HCT116 (cell line): Measurements from ENCODE around the gene WWTR1. TPM values are rescaled to one million over a fixed set of nuclear protein-coding genes. Genes with fewer than 3 reads are reported as not detected.

Experiments
- ATAC-seq: fragments of 200-7000 bp; cut with Tn5 transposase; 2 replicates; pipeline ENCODE4 v1.9.1; 2020; ENCODE audit warnings: mild to moderate bottlenecking, moderate library complexity
- BruUV-seq: library from RNA; stranded (reverse); fragments of 400-500 nt; replicated peaks from 2 replicates; lab custom pipeline; 2021; lab: Mats Ljungman, UMichigan
- CTCF ChIA-PET: fragments of 300-600 bp; sonication (Branson Sonifier 250); formaldehyde crosslinking; loops from one replicate; lab custom pipeline; 2021; ENCODE audit warnings: antibody characterized with exemption; lab: Charles Lee
- POLR2A ChIA-PET: fragments of 300-600, 350-600 bp; sonication (Branson Sonifier 250); formaldehyde crosslinking; loops from one replicate; lab custom pipeline; 2021; ENCODE audit warnings: antibody characterized with exemption; lab: Charles Lee
- RAD21 ChIA-PET, 2 experiments: fragments of 300-600 bp; sonication (Branson Sonifier 250); formaldehyde crosslinking; loops; one replicate each; lab custom pipeline; 2023; ENCODE audit warnings: low total read pairs in 2 of 2; ENCODE audit not compliant: uncharacterized antibody in 2 of 2, unreplicated experiment in 2 of 2, low non-redundant PET in 1 of 2; lab: Charles Lee
- DNase-seq: peaks from one replicate; pipeline ENCODE4 v3.0.0-alpha.2; 2010; ENCODE audit warnings: low read depth, low spot score
- H2AFZ ChIP-seq: fragments of 200-600 bp; shearing (Covaris generic), sonication (generic); 2 replicates; pipeline ENCODE4 v1.6.1; 2017; ENCODE audit warnings: low read depth, mixed run types, mixed read lengths, antibody characterized with exemption, low read length; ENCODE audit not compliant: poor library complexity, severe bottlenecking
- H3K27ac ChIP-seq: 2 replicates; pipeline ENCODE4 v1.5.1; 2012; ENCODE audit warnings: low read depth, low read length
- H3K27me3 ChIP-seq: fragments of 200-600 bp; sonication (generic); 2 replicates; pipeline ENCODE4 v1.6.1; 2016; ENCODE audit warnings: mixed run types, low read length, mixed read lengths; ENCODE audit not compliant: insufficient read depth
- H3K36me3 ChIP-seq, 2 experiments: fragments of 200-500 bp in 1 of 2; fragments of 200-600 bp in 1 of 2; sonication (Bioruptor generic) in 1 of 2; sonication (generic) in 1 of 2; 2 replicates each; pipeline versions ENCODE4 v1.5.1 to v1.6.1; 2014 to 2016; ENCODE audit warnings: low read length in 2 of 2, inconsistent platforms in 1 of 2, mixed read lengths in 1 of 2, mixed run types in 1 of 2; ENCODE audit not compliant: insufficient read depth in 2 of 2, control insufficient read depth in 1 of 2
- H3K4me1 ChIP-seq, 2 experiments: fragments of 200-600 bp in 1 of 2; sonication (generic) in 1 of 2; 2 replicates each; pipeline versions ENCODE4 v1.5.1 to v1.6.1; 2012 to 2017; ENCODE audit warnings: low read length in 2 of 2, inconsistent platforms in 1 of 2, mild to moderate bottlenecking in 1 of 2, mixed read lengths in 1 of 2, mixed run types in 1 of 2, moderate library complexity in 1 of 2; ENCODE audit not compliant: insufficient read depth in 2 of 2, control insufficient read depth in 1 of 2
- H3K4me2 ChIP-seq: fragments of 200-600 bp; sonication (generic); 2 replicates; pipeline ENCODE4 v1.6.1; 2017; ENCODE audit warnings: mixed run types, low read length, mixed read lengths
- H3K4me3 ChIP-seq, 2 experiments: fragments of 200-600 bp in 1 of 2; sonication (generic) in 1 of 2; replicated peaks in 1 of 2; 2 replicates each; pipeline ENCODE4 v1.5.1; 2011 to 2016; ENCODE audit warnings: low read length in 2 of 2, control low read depth in 1 of 2, low read depth in 1 of 2, mild to moderate bottlenecking in 1 of 2, mixed read lengths in 1 of 2, mixed run types in 1 of 2
- H3K79me2 ChIP-seq: fragments of 200-600 bp; sonication (generic); 2 replicates; pipeline ENCODE4 v1.6.1; 2017; ENCODE audit warnings: mild to moderate bottlenecking, mixed run types, low read length, moderate library complexity, mixed read lengths; ENCODE audit not compliant: insufficient read depth
- H3K9ac ChIP-seq: fragments of 200-600 bp; sonication (generic); 2 replicates; pipeline ENCODE4 v1.6.1; 2016; ENCODE audit warnings: low read length, mixed read lengths
- H3K9me2 ChIP-seq: fragments of 200-600 bp; sonication (generic), shearing (Covaris generic); 2 replicates; pipeline ENCODE4 v1.6.1; 2017; ENCODE audit warnings: mixed run types, mild to moderate bottlenecking, moderate library complexity; ENCODE audit not compliant: insufficient read depth
- H3K9me3 ChIP-seq, 2 experiments: fragments of 200-500 bp in 1 of 2; fragments of 200-600 bp in 1 of 2; sonication (Bioruptor generic) in 1 of 2; sonication (generic) in 1 of 2; 2 replicates each; pipeline ENCODE4 v1.6.1; 2014 to 2017; ENCODE audit warnings: low read length in 2 of 2, mixed read lengths in 2 of 2, inconsistent platforms in 1 of 2, low read depth in 1 of 2, mild to moderate bottlenecking in 1 of 2, mixed run types in 1 of 2, moderate library complexity in 1 of 2; ENCODE audit not compliant: control insufficient read depth in 1 of 2, insufficient read depth in 1 of 2
- H4K20me1 ChIP-seq: fragments of 200-600 bp; sonication (generic), shearing (Covaris generic); 2 replicates; pipeline ENCODE4 v1.6.1; 2017; ENCODE audit warnings: mixed run types, mild to moderate bottlenecking, moderate library complexity; ENCODE audit not compliant: insufficient read depth
- CBX3 ChIP-seq: IDR thresholded peaks from 2 replicates; pipeline ENCODE4 v1.6.1; 2012; ENCODE audit warnings: low read depth
- EGR1 ChIP-seq: IDR thresholded peaks from 2 replicates; pipeline ENCODE4 v1.6.1; 2012; ENCODE audit warnings: low read depth
- EZH2 ChIP-seq: fragments of 200-600 bp; sonication (generic); IDR thresholded peaks from 2 replicates; pipeline ENCODE4 v1.6.1; 2017; ENCODE audit warnings: antibody characterized with exemption, mixed run types
- JUND ChIP-seq: IDR thresholded peaks from 2 replicates; pipeline ENCODE4 v1.6.1; 2012
- POLR2A ChIP-seq: IDR thresholded peaks from 2 replicates; pipeline ENCODE4 v1.7.0; 2011; ENCODE audit warnings: borderline replicate concordance; ENCODE audit not compliant: insufficient read depth, insufficient read length; ENCODE audit errors: extremely low read depth
- POLR2AphosphoS5 ChIP-seq: IDR thresholded peaks from 2 replicates; pipeline ENCODE4 v1.6.1; 2011; ENCODE audit warnings: mild to moderate bottlenecking, low read depth, low read length, moderate library complexity
- RAD21 ChIP-seq: IDR thresholded peaks from 2 replicates; pipeline ENCODE4 v1.6.1; 2012; ENCODE audit warnings: low read depth, mild to moderate bottlenecking
- SIN3A ChIP-seq: IDR thresholded peaks from 2 replicates; pipeline ENCODE4 v1.6.1; 2012; ENCODE audit warnings: low read depth
- SP1 ChIP-seq: IDR thresholded peaks from 2 replicates; pipeline ENCODE4 v1.6.1; 2012; ENCODE audit warnings: low read depth
- SRF ChIP-seq: IDR thresholded peaks from 2 replicates; pipeline ENCODE4 v1.6.1; 2012; ENCODE audit warnings: low read depth
- TCF7L2 ChIP-seq: IDR thresholded peaks from 2 replicates; pipeline ENCODE4 v1.7.0; 2011; ENCODE audit warnings: borderline replicate concordance, inconsistent platforms; ENCODE audit not compliant: insufficient read depth, insufficient read length; ENCODE audit errors: extremely low read depth
- ZFX ChIP-seq: fragments of 450-650 bp; IDR thresholded peaks from 2 replicates; pipeline ENCODE4 v1.6.1; 2017
- ZNF274 ChIP-seq: fragments of 200-500 bp; sonication (Bioruptor generic); IDR thresholded peaks from 2 replicates; pipeline ENCODE4 v1.6.1; 2014; ENCODE audit warnings: mild to moderate bottlenecking, low read depth, low read length, inconsistent platforms
- intact Hi-C: fragments of 100-400 bp; cut with micrococcal nuclease; formaldehyde crosslinking; loops from 2 replicates; pipeline ENCODE4 v1.10.0; 2022
- total RNA-seq: library from RNA; stranded (reverse); gene quantifications from one replicate; pipeline ENCODE4 v1.2.1, GENCODE V29; 2021; ENCODE audit not compliant: unreplicated experiment
- TF ChIP-seq, protein P1 (sequence below): IDR thresholded peaks from 2 replicates; pipeline ENCODE4 v1.6.1; 2011; ENCODE audit warnings: mild to moderate bottlenecking, low read length, moderate library complexity; ENCODE audit not compliant: insufficient replicate concordance; ENCODE audit errors: extremely low read depth
- TF ChIP-seq, protein P2 (sequence below): IDR thresholded peaks from 2 replicates; pipeline ENCODE4 v1.6.1; 2012
- TF ChIP-seq, protein P3 (sequence below), 3 experiments: fragments of 200-600 bp in 1 of 3; sonication (generic) in 1 of 3; IDR thresholded peaks in 2 of 3; conservative IDR thresholded peaks in 1 of 3; 2 replicates each; pipeline ENCODE4 v1.5.1; 2012 to 2017; ENCODE audit warnings: low read depth in 2 of 3, low read length in 2 of 3, antibody characterized with exemption in 1 of 3, borderline replicate concordance in 1 of 3, control low read depth in 1 of 3, mild to moderate bottlenecking in 1 of 3, mixed read lengths in 1 of 3, mixed run types in 1 of 3, moderate library complexity in 1 of 3; ENCODE audit not compliant: insufficient read depth in 1 of 3
- TF ChIP-seq, protein P4 (sequence below): IDR thresholded peaks from 2 replicates; pipeline ENCODE4 v1.6.1; 2012; ENCODE audit warnings: low read depth
- TF ChIP-seq, protein P5 (sequence below): IDR thresholded peaks from 2 replicates; pipeline ENCODE4 v1.6.1; 2012

The WWTR1 gene
- total RNA-seq, 1 experiment from 2014 or later, result 46.9 TPM

DNA sequence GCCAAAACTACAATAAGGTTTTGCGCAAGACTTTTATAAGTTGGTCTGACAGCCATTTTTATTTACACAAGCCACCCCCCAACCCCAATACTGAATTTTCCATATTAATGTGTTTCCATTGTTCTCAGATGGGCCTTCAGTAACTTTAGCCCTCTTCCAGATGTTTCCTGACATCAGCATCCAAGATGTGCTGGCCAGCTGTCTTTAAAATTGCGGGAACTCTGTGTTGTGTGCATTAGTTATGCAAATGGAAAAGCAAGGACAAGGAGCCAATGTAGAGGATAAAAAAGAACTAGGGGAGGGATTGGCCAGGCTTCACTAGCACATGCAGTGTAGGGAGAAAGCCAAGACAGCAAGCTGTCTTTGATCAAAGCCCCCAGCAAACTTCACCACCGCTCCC is 49.1 kb upstream of the WWTR1 start (continued):
- TF ChIP-seq ZNF274 (no peak), RAD21 (no peak), CBX3 (no peak), ZFX (no peak), SP1 (no peak), SRF (no peak)
- TF ChIP-seq, protein P1, sequence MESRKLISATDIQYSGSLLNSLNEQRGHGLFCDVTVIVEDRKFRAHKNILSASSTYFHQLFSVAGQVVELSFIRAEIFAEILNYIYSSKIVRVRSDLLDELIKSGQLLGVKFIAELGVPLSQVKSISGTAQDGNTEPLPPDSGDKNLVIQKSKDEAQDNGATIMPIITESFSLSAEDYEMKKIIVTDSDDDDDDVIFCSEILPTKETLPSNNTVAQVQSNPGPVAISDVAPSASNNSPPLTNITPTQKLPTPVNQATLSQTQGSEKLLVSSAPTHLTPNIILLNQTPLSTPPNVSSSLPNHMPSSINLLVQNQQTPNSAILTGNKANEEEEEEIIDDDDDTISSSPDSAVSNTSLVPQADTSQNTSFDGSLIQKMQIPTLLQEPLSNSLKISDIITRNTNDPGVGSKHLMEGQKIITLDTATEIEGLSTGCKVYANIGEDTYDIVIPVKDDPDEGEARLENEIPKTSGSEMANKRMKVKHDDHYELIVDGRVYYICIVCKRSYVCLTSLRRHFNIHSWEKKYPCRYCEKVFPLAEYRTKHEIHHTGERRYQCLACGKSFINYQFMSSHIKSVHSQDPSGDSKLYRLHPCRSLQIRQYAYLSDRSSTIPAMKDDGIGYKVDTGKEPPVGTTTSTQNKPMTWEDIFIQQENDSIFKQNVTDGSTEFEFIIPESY, result no peak
- TF ChIP-seq, protein P2, sequence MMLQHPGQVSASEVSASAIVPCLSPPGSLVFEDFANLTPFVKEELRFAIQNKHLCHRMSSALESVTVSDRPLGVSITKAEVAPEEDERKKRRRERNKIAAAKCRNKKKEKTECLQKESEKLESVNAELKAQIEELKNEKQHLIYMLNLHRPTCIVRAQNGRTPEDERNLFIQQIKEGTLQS, result no peak
- TF ChIP-seq, all 23 proteins: peak for 0

DNA sequence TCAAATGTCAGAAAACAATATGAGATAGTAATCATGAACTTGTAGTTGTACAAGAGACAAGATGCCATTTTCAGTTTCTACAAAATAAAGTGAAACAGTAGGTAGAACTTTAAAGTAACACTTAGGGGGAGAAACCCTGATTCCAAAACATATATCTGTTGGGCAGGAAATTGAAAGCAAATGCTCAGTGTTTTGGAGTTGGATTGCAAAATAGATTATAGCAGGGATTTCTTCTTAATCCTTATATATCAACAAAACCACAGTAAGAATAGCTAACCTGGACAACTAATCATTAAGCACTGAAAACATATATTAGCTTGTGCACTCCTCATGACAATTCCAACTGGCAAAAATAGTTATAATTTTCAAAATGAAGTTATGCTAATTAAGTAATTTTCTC is 47.6 kb upstream of the WWTR1 start:
- Histone ChIP-seq H3K36me3 (no peaks in the 10 kb centered on the region), H3K4me1 (no peaks in the 10 kb centered on the region), H3K9me3 (no peaks in the 10 kb centered on the region), H3K9me2 (peaks cover 4% of the 10 kb centered on the region; the same call in 1 of the 2 replicates), H3K27ac (no peak overlapping the region), H3K9ac (no peak overlapping the region), H2AFZ (no peak overlapping the region), H4K20me1 (no peaks in the 10 kb centered on the region), H3K79me2 (no peaks in the 10 kb centered on the region), H3K4me2 (no peak overlapping the region)
- BruUV-seq, result no TSS peak
- DNase-seq (no peak), ATAC-seq (no peak)
- ChIA-PET RAD21 (no interaction called here), POLR2A (interaction anchor here (0.9 kb wide), 1 partner anchor 47 kb away, joined by 3 read pairs; the partner anchor contains the start of gene WWTR1)
- intact Hi-C loops, result no loop called here
- TF ChIP-seq, protein P3, sequence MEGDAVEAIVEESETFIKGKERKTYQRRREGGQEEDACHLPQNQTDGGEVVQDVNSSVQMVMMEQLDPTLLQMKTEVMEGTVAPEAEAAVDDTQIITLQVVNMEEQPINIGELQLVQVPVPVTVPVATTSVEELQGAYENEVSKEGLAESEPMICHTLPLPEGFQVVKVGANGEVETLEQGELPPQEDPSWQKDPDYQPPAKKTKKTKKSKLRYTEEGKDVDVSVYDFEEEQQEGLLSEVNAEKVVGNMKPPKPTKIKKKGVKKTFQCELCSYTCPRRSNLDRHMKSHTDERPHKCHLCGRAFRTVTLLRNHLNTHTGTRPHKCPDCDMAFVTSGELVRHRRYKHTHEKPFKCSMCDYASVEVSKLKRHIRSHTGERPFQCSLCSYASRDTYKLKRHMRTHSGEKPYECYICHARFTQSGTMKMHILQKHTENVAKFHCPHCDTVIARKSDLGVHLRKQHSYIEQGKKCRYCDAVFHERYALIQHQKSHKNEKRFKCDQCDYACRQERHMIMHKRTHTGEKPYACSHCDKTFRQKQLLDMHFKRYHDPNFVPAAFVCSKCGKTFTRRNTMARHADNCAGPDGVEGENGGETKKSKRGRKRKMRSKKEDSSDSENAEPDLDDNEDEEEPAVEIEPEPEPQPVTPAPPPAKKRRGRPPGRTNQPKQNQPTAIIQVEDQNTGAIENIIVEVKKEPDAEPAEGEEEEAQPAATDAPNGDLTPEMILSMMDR (IDR thresholded peaks at IDR 0.05 in 2 of 3, conservative IDR thresholded peaks at IDR 0.05 in 1 of 3; ENCODE audit: borderline replicate concordance in 1 of 3, insufficient read depth in 1 of 3, low read depth in 2 of 3, low read length in 2 of 3), result no peak
- TF ChIP-seq SIN3A, result no peak
- no peak for TF ChIP-seq JUND
- no peak for TF ChIP-seq EZH2
- TF ChIP-seq POLR2AphosphoS5, result no peak
- TF ChIP-seq EGR1, result no peak
- TF ChIP-seq, protein P4, sequence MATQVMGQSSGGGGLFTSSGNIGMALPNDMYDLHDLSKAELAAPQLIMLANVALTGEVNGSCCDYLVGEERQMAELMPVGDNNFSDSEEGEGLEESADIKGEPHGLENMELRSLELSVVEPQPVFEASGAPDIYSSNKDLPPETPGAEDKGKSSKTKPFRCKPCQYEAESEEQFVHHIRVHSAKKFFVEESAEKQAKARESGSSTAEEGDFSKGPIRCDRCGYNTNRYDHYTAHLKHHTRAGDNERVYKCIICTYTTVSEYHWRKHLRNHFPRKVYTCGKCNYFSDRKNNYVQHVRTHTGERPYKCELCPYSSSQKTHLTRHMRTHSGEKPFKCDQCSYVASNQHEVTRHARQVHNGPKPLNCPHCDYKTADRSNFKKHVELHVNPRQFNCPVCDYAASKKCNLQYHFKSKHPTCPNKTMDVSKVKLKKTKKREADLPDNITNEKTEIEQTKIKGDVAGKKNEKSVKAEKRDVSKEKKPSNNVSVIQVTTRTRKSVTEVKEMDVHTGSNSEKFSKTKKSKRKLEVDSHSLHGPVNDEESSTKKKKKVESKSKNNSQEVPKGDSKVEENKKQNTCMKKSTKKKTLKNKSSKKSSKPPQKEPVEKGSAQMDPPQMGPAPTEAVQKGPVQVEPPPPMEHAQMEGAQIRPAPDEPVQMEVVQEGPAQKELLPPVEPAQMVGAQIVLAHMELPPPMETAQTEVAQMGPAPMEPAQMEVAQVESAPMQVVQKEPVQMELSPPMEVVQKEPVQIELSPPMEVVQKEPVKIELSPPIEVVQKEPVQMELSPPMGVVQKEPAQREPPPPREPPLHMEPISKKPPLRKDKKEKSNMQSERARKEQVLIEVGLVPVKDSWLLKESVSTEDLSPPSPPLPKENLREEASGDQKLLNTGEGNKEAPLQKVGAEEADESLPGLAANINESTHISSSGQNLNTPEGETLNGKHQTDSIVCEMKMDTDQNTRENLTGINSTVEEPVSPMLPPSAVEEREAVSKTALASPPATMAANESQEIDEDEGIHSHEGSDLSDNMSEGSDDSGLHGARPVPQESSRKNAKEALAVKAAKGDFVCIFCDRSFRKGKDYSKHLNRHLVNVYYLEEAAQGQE, result no peak
- TF ChIP-seq, protein P5, sequence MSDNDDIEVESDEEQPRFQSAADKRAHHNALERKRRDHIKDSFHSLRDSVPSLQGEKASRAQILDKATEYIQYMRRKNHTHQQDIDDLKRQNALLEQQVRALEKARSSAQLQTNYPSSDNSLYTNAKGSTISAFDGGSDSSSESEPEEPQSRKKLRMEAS, result no peak
- no peak for TF ChIP-seq CBX3
- no peak for TF ChIP-seq ZNF274
- no peak for TF ChIP-seq POLR2A
- TF ChIP-seq TCF7L2, result no peak
- TF ChIP-seq, all 23 proteins: peak for 0
- CTCF ChIA-PET, result no interaction called here
- H3K4me3 ChIP-seq, result no peak overlapping the region
- H3K27me3 ChIP-seq, result no peaks in the 10 kb centered on the region
